Right lobe of liver (tissue), 4 donors: ENCODE data around the gene VPS26B.

Experiments used
- CTCF ChIP-seq, 4 donors: fragments of 200-600 bp in 3 of 4; fragments of 450-650 bp in 1 of 4; IDR thresholded peaks; one replicate each; pipeline versions ENCODE4 v1.5.1 to v1.8.0; 2016 to 2022; ENCODE audit warnings: antibody characterized with exemption in 4 of 4, mild to moderate bottlenecking in 2 of 4
- POLR2A ChIP-seq: fragments of 450-650 bp; IDR thresholded peaks from one replicate; pipeline ENCODE4 v1.6.1; 2017; ENCODE audit warnings: antibody characterized with exemption, mild to moderate bottlenecking
- donor health status: DM: no; HTN: no; CAD: no.
- donor health status: DM: no; HTN: no; CAD: no.
- donor health status: DM: no; HTN: yes; CAD: no.

- TF ChIP-seq CTCF (IDR thresholded peaks at IDR 0.05) (no peak), POLR2A (no peak)
Observed at GRCh38 chr11:134254433-134255183, 30.1 kb downstream of the VPS26B start.
